Thoracic aorta (tissue), 2 donors: Measurements from ENCODE around the gene RUBCNL. TPM values are rescaled to one million over a fixed set of nuclear protein-coding genes. Genes with fewer than 3 reads are reported as not detected.

Experiments
- ATAC-seq: fragments of 150-250 bp; one replicate; pipeline ENCODE4 v1.8.0; 2017; ENCODE audit warnings: low read depth; ENCODE audit not compliant: insufficient number of reproducible peaks, low FRiP score
- DNase-seq: peaks from one replicate; pipeline ENCODE4 v3.0.0-alpha.2; 2020; ENCODE audit warnings: low spot score
- H3K27ac ChIP-seq, 2 donors: fragments of 200-600 bp; sonication (generic); 1 replicate in 1 of 2; 2 replicates in 1 of 2; pipeline ENCODE4 v1.5.1; 2016; ENCODE audit warnings: mild to moderate bottlenecking in 2 of 2, moderate library complexity in 2 of 2
- H3K27me3 ChIP-seq: fragments of 200-600 bp; sonication (generic); replicated peaks from 2 replicates; pipeline ENCODE4 v1.6.0; 2016; ENCODE audit warnings: mild to moderate bottlenecking; ENCODE audit not compliant: insufficient read depth
- H3K36me3 ChIP-seq: fragments of 200-600 bp; sonication (generic); one replicate; pipeline ENCODE4 v1.5.1; 2016
- H3K4me1 ChIP-seq, 2 donors: fragments of 200-600 bp; sonication (generic); 1 replicate in 1 of 2; 2 replicates in 1 of 2; pipeline versions ENCODE4 v1.5.1 to v1.6.0; 2016; ENCODE audit warnings: low read depth in 2 of 2, mild to moderate bottlenecking in 1 of 2; ENCODE audit not compliant: control insufficient read depth in 1 of 2
- H3K4me3 ChIP-seq: fragments of 200-600 bp; sonication (generic); 2 replicates; pipeline ENCODE4 v1.5.1; 2016; ENCODE audit warnings: mild to moderate bottlenecking
- H3K9me3 ChIP-seq: fragments of 200-600 bp; sonication (generic); 2 replicates; pipeline ENCODE4 v1.5.1; 2016
- total RNA-seq, 2 donors: library from RNA; depleted of rRNA; stranded (reverse); fragments of >200 nt; gene quantifications; one replicate each; pipeline versions ENCODE4 v1.1.0 to v1.2.3, GENCODE V29; 2016
- TF ChIP-seq, protein P1 (sequence below): fragments of 200-600 bp; sonication (generic); IDR thresholded peaks from one replicate; pipeline ENCODE4 v1.5.1; 2019; ENCODE audit warnings: antibody characterized with exemption

RUBCNL gene
- total RNA-seq, 2 donors from 2014 or later: 7.3 to 14.0 TPM

DNA sequence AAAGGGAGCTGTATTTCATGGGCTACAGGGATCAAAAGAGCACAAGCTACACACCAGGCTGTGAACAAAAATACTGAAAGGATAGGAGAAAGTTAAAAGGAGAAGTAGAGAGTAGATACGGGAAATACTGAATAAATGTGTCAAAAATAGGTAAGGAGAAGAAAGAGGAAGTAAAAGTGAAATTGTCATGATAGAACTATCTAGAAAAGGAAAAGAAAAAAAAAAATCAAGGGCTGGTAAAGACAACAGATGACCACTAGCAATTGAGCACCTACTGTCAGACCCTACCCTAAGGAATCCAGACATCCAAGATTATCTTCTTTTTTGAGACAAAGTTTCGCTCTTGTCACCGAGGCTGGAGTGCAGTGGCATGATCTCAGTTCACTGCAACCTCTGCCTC lies 4.8 kb downstream of the RUBCNL start:
- Histone ChIP-seq H3K4me1 (peaks cover 0 to 6% of the 10 kb centered on the region in 2 donors), H3K27me3 (no peaks in the 10 kb centered on the region), H3K9me3 (no peaks in the 10 kb centered on the region), H3K27ac (no peak overlapping the region), H3K36me3 (no peaks in the 10 kb centered on the region), H3K4me3 (no peak overlapping the region)
- DNase-seq (no peak), ATAC-seq (no peak)
- TF ChIP-seq, protein P1, sequence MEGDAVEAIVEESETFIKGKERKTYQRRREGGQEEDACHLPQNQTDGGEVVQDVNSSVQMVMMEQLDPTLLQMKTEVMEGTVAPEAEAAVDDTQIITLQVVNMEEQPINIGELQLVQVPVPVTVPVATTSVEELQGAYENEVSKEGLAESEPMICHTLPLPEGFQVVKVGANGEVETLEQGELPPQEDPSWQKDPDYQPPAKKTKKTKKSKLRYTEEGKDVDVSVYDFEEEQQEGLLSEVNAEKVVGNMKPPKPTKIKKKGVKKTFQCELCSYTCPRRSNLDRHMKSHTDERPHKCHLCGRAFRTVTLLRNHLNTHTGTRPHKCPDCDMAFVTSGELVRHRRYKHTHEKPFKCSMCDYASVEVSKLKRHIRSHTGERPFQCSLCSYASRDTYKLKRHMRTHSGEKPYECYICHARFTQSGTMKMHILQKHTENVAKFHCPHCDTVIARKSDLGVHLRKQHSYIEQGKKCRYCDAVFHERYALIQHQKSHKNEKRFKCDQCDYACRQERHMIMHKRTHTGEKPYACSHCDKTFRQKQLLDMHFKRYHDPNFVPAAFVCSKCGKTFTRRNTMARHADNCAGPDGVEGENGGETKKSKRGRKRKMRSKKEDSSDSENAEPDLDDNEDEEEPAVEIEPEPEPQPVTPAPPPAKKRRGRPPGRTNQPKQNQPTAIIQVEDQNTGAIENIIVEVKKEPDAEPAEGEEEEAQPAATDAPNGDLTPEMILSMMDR: no peak

DNA sequence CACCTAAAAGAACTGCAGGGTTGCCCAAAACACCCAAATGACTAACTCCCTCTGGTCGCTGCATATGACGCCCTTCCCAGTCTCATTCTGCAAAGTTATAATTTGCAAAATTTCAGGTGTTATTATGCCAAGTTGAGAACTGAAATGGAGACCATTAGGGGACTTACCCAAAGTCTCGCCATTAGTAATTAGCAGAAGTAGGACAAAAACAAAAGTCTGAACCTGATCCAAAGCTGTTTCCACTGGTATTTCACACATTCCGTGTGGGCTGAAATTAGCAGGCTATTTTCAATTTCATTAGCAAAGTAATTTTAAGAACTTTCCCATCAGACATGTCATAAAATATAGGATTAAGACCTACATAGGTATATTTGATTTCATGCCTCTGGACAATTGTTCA lies 6.8 kb downstream of the RUBCNL start:
- Histone ChIP-seq H3K27me3 (no peaks in the 10 kb centered on the region), H3K4me3 (no peak overlapping the region), H3K36me3 (no peaks in the 10 kb centered on the region), H3K27ac (no peak overlapping the region), H3K4me1 (no peaks in the 10 kb centered on the region), H3K9me3 (no peaks in the 10 kb centered on the region)
- DNase-seq (no peak), ATAC-seq (no peak)
- TF ChIP-seq, protein P1: no peak

DNA sequence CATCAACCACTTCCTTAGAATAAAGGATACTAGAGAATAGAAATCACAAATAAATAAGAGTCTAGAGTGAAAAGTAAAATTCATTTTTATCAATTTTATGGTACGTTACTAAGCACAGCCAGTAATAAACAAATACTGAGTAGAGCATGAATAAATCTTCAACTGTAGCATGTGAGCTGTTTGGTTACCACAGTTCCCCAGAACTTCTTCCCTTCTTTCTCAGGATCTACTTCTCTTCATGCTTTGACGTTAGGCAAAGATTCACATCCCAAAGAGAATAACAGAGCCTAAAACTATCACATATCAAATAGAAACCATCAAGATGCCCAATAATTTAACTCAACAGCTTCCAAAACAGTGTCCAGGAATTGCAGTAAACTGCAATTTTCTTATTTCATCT lies 7.4 kb downstream of the RUBCNL start:
- Histone ChIP-seq H3K4me3 (no peak overlapping the region), H3K27ac (no peak overlapping the region), H3K9me3 (no peaks in the 10 kb centered on the region), H3K27me3 (no peaks in the 10 kb centered on the region), H3K36me3 (no peaks in the 10 kb centered on the region), H3K4me1 (no peaks in the 10 kb centered on the region)
- TF ChIP-seq, protein P1: no peak
- ATAC-seq (no peak), DNase-seq (no peak)

DNA sequence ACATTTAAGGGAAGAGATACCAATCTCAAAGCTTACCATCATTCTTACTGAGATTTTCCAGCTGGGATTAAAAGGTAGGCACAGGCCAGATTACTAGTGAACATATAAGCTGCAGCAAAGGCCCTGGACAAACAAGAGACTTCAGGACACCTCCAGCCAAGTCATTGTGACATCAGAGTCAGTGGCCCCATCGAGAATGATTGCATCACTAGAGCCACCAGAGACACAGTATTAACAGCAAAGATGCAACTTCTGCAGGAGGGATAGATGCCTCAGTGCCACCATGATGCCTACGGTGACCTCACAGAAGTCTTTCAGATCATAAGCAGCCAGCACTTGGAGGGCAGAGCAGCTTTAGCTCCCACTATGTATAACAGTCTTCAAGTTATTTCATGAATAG lies 8.6 kb downstream of the RUBCNL start:
- TF ChIP-seq, protein P1: no peak
- ATAC-seq (no peak), DNase-seq (no peak)
- H3K9me3 ChIP-seq: no peaks in the 10 kb centered on the region
- H3K4me1 ChIP-seq: no peaks in the 10 kb centered on the region
- no peak overlapping the region for H3K27ac ChIP-seq
- no peaks in the 10 kb centered on the region for H3K36me3 ChIP-seq
- no peak overlapping the region for H3K4me3 ChIP-seq
- H3K27me3 ChIP-seq: no peaks in the 10 kb centered on the region

DNA sequence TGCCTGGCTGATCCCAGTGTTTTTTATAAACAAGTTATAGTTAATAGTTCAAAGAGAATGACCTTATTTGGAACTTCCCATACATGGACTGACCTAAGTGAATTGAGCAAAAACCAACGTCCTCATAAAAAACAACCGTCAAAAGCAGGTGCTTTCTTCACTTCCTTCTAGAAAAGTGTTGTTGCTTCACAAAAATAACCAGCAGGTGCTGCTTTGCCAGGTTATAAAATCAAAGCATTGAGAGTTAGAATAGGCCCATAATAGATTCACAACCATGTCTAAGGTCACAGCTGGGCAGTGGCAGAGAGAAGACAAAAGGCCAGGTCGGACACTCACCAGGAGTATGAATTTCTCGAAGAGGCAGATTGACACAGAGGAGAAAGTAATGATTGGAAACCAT lies 9.5 kb downstream of the RUBCNL start:
- TF ChIP-seq, protein P1: no peak
- Histone ChIP-seq H3K27ac (no peak overlapping the region), H3K4me3 (no peak overlapping the region), H3K4me1 (no peaks in the 10 kb centered on the region), H3K27me3 (no peaks in the 10 kb centered on the region), H3K36me3 (no peaks in the 10 kb centered on the region), H3K9me3 (no peaks in the 10 kb centered on the region)
- DNase-seq: no peak
- no peak for ATAC-seq
